ENCODE data around the gene FUBP1.
A peak's percentile ranks its signal among the peaks of the same experiment; 100 is the strongest.
"Not testable (repeated sequence)": the region's sequence is repeated elsewhere in the genome, so short reads cannot be mapped to it uniquely, and the experiment has no call there.

The FUBP1 gene

GRCh38 chr1:77942400-77943140 lies 36.3 kb downstream of the FUBP1 start:
- no peak for DNase-seq

GRCh38 chr1:77940921-77941570 lies 37.8 kb downstream of the FUBP1 start:
- DNase-seq: no peak

GRCh38 chr1:77938651-77939050 lies 40.2 kb downstream of the FUBP1 start:
- no peak for DNase-seq

GRCh38 chr1:77929806-77930205 lies 49.1 kb downstream of the FUBP1 start:
- no peak for DNase-seq

GRCh38 chr1:77927414-77927813 lies 51.5 kb downstream of the FUBP1 start:
- DNase-seq: no peak

GRCh38 chr1:77926561-77927357 lies 52.1 kb downstream of the FUBP1 start:
- no peak for DNase-seq

- no peak for DNase-seq
These were observed 52.9 kb downstream of the FUBP1 start for GRCh38 chr1:77925956-77926355.

GRCh38 chr1:77925518-77925917 lies 53.4 kb downstream of the FUBP1 start:
- no peak for DNase-seq

- not testable (repeated sequence) for DNase-seq
These were observed 60.0 kb downstream of the FUBP1 start for GRCh38 chr1:77918918-77919317.

- no peak for DNase-seq
These were observed 68.8 kb downstream of the FUBP1 start for GRCh38 chr1:77910116-77910515.

GRCh38 chr1:77906624-77907023 lies 72.2 kb downstream of the FUBP1 start:
- no peak for DNase-seq

GRCh38 chr1:77906019-77906545 lies 72.8 kb downstream of the FUBP1 start:
- DNase-seq: no peak

GRCh38 chr1:77905603-77906002 lies 73.3 kb downstream of the FUBP1 start:
- no peak for DNase-seq

GRCh38 chr1:77900687-77901293 lies 78.1 kb downstream of the FUBP1 start:
- peak; percentile 57 for DNase-seq

GRCh38 chr1:77899647-77900320 lies 79.1 kb downstream of the FUBP1 start:
- no peak for DNase-seq

Measured in NCI-H1092 treated with DMSO at 0.1 percent for 48 hours (cell line).